ENCODE results near the gene FKBP4.

DNA sequence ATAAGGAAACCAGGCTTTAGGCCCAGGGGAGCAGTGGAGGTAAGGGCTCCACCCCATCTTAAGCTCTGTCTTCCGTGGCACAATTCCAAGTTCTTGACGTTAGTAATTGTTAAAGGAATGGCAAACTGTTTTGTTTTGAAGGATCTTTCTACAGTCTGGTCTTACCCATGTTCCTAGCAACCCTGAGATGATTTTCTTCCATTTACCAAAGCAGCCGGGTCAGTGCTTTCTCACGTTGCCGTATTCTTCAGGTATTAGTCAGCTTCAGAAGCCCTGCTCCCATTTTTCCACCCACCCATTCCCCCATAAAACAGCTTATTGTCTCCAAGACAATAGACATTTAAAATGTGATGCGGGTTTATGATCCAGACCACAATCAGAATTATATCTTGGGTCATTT, 29.8 kb downstream of the FKBP4 start:
- TF ChIP-seq, protein P1, sequence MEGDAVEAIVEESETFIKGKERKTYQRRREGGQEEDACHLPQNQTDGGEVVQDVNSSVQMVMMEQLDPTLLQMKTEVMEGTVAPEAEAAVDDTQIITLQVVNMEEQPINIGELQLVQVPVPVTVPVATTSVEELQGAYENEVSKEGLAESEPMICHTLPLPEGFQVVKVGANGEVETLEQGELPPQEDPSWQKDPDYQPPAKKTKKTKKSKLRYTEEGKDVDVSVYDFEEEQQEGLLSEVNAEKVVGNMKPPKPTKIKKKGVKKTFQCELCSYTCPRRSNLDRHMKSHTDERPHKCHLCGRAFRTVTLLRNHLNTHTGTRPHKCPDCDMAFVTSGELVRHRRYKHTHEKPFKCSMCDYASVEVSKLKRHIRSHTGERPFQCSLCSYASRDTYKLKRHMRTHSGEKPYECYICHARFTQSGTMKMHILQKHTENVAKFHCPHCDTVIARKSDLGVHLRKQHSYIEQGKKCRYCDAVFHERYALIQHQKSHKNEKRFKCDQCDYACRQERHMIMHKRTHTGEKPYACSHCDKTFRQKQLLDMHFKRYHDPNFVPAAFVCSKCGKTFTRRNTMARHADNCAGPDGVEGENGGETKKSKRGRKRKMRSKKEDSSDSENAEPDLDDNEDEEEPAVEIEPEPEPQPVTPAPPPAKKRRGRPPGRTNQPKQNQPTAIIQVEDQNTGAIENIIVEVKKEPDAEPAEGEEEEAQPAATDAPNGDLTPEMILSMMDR (IDR thresholded peaks at IDR 0.05; ENCODE audit: insufficient read depth, low read depth, low read length): no peak
- TF ChIP-seq EZH2 (IDR thresholded peaks at IDR 0.05; ENCODE audit: insufficient read depth, low read length): no peak

All from astrocyte (in vitro differentiated cells and primary cell).